Midbrain (tissue), 1 donor: ENCODE data around the gene ITGAL.
"Not testable (repeated sequence)": the region's sequence is repeated elsewhere in the genome, so short reads cannot be mapped to it uniquely, and the experiment has no call there.

Experiments used
- DNase-seq: peaks from one replicate; lab custom pipeline; 2025; lab: John Stamatoyannopoulos, UW

ITGAL gene

DNA sequence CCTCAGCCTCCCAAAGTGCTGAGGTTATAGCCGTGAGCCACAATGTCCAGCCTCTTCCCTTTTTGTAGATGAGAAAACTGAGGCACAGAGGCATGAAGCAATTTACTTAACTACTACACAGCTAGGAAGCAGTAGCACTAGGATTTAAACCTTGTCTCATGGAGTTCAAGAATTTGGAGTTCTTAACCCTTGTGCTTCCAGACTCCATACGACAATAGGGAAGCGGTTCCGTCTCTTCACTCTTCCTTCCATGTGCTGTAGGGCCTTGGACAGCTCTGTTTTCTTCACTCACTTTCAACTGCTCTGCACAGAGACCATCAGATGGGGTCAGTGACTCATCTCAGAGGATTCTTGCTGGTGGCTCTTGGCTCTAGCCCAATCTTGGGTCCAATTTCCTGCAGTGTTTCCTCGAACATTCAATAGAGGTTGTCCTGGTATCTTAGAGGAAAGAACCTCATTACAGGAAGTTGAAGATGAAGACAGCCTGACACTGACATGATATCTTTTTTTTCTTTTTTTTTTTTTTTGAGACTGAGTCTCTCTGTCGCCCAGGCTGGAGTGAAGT, 19.3 kb downstream of the ITGAL start:
- no peak for DNase-seq

DNA sequence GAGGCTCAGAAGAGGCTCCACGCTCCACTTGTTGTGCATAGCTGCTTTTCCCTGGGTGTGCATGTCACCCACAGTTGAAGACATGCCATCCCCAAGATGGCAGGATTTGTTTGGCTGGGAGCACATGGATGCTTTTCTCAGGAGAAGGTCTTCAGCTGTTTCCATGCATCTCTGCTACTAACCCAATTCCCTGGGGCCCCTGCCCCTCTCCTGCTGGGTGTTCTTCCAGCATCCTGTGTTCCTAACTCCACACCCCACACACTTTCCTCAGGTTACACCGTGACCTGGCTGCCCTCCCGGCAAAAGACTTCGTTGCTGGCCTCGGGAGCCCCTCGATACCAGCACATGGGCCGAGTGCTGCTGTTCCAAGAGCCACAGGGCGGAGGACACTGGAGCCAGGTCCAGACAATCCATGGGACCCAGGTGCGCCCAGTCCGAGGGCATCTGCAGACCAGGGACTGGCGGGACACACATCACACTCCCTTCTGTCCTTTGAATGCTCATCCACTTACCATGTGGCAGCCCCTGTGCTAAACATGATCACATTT, 21.5 kb downstream of the ITGAL start:
- DNase-seq: no peak

DNA sequence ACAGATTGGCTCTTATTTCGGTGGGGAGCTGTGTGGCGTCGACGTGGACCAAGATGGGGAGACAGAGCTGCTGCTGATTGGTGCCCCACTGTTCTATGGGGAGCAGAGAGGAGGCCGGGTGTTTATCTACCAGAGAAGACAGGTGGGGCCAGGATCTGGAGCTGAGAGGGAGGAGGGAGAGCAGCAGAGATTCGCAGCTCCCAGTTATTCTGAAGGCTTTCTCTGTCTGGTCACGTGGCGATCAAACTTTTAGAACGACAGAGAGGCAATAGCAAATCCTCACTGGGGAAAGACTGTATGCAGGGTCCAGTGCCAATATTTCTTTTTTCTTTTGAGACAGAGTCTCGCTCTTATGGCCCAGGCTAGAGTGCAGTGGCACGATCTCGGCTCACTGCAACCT, 22.2 kb downstream of the ITGAL start:
- DNase-seq: no peak

DNA sequence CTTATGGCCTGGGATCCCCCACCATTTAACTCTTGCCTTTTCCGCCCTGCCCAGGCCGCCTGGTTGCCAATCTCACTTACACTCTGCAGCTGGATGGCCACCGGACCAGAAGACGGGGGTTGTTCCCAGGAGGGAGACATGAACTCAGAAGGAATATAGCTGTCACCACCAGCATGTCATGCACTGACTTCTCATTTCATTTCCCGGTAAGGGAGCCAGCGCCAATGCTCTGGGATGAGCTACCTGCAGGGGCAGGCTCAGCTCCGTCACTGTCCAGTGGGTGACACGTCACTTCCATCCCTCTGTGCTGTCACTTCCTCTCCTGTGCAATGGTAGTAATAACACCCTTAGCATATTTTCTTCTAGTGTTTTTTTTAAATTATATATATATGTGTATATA, 26.7 kb downstream of the ITGAL start:
- DNase-seq: no peak

DNA sequence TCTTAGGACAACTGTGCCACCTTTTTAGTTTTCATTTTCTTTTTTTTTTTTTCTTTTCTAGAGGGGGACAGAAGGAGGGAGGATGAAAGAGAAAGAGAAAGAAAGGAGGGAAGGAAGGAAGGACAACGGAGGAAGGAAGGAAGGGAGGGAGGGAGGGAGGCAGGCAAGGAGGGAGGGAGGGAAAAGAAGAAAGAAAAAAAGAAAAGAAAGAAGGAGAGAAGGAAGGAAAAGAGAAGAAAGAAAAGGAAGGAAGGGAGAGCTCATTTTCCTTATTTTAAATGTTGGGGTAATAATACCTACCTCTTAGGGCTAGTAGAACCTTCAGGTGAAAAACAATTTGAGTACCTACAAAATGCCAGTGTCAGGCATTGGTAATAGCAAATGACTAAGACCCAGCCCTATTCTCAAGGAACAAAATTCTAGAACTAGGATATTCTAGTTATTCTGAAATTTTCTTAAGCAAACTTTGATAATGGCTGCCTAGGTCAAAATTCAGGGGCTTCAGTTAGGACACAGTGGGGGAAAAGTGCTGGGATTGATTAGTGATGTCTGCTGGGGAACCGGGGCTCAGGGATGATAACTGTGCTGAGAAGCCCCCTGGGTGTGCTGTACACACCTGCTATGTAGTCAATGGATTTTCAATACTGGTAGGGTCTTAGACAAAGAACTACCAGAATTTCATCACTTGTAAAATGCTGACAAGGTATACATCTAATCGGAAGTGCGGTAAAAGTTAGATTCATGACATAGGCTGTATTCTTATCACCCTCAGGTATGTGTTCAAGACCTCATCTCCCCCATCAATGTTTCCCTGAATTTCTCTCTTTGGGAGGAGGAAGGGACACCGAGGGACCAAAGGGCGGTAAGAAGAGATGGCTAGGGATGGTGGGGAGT, 31.1 kb downstream of the ITGAL start:
- no peak for DNase-seq

DNA sequence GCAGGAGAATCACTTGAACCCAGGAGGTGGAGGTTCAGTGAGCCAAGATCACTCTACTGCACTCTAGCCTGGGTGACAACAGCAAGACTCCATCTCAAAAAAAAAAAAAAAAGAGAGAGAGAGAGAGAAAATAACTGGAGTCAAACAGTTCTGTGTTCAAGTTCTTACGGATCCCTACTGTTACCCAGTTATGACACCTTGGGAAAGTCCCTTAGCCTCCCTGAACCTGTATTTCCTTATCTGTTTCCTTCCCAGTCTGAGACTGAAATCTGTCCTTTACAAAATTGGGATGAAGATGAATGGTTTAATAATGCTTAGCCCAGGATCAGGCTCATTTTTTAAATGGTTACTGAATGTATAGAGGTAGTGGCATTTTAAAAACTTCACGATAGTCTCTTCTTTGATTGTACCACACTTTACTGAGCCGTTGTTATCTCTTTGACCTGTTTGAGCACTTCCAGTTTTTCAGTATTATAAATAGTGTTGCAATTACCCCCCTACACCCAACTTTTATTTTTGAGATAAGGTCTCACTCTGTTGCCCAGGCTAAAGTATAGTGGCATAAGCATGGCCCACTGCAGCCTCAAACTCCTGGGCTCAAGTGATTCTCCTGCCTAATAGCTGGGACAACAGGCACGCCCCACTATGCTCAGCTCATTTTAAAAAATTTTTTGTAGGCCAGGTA, 36.7 kb downstream of the ITGAL start:
- DNase-seq: no peak

DNA sequence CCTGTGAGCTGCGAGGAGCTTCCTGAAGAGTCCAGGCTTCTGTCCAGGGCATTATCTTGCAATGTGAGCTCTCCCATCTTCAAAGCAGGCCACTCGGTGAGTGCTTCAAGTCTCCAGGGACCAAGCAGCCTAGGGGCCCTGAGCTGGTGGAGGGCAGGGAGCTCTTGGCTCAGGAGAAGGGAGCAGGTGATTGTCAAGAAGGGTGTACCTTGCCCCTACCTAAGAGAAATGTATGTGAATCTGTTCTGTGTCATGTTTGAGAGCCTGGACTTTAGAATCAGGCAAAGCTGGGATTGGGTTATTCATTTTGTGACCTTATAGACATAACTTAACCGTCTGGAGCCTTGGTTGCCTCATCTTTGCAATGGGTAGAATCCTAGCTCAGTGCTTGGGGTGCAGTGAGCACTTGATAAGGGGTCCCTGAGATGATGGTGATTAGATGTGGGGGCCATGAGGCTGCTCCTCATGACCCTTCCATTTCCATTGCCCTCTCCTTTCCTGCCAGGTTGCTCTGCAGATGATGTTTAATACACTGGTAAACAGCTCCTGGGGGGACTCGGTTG, 37.9 kb downstream of the ITGAL start:
- no peak for DNase-seq

DNA sequence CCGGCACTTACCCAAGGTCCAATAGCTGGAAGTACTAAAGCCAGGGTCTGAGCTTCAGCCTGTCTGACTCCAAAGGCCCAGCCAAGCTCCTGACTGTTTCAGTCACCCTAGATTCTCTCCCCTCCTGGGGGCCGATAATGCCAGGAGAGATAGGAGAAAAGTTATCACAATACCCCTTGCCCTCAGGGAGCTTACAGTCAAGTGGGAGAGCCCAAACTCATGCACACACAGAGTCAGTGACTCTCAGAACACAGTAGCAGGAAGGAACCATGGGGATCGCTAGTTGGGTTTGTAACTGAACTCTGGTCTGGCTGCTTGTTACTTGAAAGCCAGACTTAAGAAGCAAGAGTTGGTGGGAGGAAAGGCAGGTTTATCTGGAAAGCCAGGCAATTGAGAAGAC, 39.0 kb downstream of the ITGAL start:
- DNase-seq: no peak

DNA sequence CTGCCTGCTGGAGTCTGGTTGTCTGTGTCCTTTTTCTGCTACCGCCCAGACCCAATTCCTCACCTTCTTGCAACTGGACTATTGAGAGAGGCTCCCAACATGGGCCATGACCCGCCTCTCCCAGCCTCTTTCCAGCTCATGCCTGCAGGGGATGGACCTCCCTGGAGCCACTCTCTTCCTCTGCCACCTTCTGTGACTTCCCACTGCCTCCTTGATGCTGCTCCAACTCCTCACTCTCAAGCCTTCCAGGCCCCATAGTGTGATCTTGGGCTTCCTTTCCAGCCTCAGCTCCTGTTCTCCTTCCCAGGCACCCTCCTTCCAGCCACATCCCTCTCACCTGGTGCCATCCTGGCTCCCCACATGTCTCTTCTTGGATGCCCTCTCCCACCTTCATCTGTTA, 42.7 kb downstream of the ITGAL start:
- DNase-seq: no peak

DNA sequence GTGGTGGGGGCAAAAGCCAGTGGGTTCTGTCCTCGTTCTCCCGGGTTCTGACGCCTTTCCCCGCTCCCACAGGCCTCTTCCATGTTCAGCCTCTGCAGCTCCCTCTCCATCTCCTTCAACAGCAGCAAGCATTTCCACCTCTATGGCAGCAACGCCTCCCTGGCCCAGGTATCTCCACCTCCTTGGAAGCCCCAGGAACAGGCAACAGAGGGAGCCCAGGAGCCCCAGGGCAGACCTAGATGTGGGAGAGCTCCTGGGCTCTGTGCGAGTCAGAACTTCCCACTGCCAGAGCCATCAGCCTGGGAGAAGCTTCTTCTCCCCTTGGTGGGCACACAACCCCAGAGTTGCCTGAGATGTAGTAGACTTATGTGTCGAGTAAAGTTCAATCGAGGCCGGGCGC, 46.0 kb downstream of the ITGAL start:
- DNase-seq: no peak

DNA sequence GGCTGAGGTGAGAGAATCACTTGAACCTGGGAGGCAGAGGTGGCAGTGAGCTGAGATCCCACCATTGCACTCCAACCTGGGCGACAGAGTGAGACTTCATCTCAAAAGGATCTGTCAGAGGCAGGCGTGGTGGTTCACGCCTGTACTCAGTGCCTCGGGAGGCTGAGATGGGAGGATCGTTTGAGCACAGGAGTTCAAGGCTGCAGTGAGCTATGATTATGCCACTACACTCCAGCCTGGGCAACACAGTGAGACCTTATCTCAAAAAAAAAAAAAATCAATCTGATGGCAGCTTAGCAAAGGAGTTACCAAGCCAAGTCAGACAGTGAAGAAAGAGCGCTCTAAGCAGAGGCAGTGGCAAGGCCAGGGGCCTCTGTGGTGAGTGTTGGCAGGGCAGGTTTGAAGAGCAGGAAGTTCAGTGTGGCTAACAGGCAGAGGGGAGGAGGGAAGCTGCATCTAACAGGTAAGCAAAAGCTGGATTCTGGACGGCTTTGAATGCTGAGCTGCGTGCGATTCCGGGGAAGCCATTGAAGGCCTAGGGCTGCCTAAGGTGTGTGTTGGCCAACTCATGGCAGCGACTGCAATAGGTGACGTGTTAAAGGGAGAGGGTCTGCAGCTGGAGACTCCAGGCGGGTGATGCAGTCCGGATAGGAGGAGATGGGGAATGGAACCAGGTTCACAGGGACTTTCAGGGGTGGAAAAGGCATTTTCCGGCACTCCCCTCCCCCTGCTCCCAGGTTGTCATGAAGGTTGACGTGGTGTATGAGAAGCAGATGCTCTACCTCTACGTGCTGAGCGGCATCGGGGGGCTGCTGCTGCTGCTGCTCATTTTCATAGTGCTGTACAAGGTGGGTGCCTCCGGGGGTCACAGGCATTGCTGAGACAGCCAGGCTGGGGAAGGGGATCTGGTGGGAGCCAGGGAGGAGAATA, 46.8 kb downstream of the ITGAL start:
- DNase-seq: no peak

DNA sequence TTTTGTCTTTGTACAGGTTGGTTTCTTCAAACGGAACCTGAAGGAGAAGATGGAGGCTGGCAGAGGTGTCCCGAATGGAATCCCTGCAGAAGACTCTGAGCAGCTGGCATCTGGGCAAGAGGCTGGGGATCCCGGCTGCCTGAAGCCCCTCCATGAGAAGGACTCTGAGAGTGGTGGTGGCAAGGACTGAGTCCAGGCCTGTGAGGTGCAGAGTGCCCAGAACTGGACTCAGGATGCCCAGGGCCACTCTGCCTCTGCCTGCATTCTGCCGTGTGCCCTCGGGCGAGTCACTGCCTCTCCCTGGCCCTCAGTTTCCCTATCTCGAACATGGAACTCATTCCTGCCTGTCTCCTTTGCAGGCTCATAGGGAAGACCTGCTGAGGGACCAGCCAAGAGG, 48.9 kb downstream of the ITGAL start:
- DNase-seq: no peak

DNA sequence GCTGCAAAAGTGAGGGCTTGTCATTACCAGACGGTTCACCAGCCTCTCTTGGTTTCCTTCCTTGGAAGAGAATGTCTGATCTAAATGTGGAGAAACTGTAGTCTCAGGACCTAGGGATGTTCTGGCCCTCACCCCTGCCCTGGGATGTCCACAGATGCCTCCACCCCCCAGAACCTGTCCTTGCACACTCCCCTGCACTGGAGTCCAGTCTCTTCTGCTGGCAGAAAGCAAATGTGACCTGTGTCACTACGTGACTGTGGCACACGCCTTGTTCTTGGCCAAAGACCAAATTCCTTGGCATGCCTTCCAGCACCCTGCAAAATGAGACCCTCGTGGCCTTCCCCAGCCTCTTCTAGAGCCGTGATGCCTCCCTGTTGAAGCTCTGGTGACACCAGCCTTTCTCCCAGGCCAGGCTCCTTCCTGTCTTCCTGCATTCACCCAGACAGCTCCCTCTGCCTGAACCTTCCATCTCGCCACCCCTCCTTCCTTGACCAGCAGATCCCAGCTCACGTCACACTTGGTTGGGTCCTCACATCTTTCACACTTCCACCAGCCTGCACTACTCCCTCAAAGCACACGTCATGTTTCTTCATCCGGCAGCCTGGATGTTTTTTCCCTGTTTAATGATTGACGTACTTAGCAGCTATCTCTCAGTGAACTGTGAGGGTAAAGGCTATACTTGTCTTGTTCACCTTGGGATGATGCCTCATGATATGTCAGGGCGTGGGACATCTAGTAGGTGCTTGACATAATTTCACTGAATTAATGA, 49.5 kb downstream of the ITGAL start:
- no peak for DNase-seq

DNA sequence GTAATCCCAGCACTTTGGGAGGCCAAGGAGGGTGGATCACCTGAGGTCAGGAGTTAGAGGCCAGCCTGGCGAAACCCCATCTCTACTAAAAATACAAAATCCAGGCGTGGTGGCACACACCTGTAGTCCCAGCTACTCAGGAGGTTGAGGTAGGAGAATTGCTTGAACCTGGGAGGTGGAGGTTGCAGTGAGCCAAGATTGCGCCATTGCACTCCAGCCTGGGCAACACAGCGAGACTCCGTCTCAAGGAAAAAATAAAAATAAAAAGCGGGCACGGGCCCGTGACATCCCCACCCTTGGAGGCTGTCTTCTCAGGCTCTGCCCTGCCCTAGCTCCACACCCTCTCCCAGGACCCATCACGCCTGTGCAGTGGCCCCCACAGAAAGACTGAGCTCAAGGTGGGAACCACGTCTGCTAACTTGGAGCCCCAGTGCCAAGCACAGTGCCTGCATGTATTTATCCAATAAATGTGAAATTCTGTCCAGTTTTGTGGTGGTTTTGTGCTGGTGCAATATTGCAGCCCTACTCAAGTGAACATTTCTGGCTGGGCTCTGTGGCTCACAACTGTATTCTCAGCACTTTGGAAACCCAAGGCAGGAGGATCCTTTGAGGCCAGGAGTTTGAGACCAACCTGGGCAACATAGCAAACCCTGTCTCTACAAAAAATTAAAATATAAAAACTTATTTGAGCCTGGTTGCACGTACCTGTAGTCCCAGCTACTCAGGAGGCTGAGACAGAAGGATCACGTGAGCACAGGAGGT, 50.3 kb downstream of the ITGAL start:
- not testable (repeated sequence) for DNase-seq

DNA sequence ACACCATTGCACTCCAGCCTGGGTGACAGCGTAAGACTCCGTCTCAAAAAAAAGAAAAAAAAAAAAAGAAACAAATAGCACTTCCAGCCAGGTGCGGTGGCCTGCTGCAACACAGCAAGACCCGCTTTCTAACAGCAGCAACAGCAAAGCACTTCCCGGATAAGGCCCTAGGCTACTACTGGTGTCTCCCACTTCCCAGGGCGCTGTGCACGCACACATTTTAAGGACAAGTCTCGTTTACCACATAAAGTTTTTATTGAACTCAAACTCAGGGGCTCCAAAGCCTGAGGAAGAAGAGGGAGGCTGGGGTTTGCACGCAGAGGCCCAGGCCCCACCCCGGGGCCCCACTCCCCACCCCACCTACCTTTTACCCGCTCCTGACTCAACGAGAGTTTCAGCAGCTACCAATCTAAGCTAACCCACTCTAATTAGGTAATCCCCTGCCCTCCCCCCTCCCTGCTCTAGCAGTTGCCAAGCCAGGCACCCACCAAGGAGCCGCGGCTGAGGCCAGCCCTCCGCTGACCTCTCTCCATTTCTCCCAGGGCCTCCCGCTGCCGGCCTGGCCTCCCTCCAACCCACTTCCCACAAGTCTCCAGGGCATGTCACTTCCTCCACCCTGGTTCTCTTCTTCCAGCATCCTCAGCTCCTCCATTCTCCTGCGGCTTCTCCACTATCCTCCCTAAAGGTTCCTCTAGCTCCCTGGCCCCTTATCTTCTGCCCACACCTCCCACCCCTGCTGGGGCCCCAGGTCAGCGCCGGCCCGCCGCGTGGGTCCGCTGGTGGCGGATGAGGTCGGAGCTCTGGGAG, 51.4 kb downstream of the ITGAL start:
- DNase-seq: peak; percentile 2

DNA sequence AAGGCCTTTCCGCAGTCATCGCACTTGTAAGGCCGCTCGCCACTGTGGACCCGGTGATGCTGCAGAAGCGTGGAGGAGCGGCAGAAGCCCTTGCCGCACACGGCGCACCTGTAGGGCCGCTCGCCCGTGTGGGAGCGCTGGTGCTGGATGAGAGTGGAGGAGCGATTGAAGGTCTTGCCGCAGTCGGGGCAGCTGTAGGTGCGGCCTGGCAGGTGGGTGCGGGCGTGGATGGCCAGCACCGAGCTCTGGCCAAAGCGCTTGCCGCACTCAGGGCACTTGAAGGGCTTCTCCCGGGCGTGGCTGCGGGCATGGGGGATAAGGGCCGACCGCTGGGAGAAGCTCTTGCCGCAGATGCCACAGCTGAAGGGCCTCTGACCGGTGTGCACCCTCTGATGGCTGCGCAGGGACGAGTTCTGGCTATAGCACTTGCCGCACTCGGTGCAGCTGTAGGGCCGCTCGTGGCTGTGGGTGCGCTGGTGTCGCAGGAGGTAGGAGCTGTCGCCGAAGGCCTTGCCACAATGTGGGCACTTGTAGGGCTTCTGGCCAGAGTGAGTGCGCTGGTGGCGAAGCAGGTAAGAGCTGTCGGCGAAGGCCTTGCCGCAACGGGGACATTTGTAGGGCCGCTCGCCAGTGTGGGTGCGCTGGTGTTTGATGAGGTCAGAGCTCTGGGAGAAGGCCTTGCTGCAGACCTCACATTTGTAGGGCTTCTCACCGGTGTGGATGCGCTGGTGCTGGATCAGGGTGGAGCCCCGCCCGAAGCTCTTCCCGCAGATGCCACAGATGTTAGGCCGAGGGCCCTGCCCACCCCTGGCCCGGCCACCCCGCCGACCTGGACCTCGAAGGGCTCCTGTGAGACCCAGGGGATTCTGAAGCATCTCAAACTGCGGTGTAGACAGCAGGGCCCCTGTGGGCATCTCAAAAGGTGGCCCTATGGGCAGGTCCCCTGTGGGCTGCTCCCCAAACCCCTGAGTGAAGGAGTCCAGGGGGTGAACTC, 52.3 kb downstream of the ITGAL start:
- no peak for DNase-seq

DNA sequence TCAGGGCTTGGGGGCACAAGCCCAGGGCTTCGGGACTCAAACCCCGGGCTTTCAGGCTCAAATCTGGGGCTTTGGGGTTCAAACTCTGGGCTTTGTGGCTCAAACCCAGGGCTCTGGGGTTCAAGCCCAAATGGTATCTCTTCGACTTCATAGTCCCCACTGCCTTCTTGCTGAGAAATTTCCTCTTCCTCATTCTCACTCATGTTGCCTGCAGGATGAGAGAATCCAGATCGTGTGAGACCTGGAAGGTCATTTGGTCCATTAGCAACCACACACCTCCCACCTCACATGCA, 53.2 kb downstream of the ITGAL start:
- no peak for DNase-seq
